Stimulated activated CD4-positive, alpha-beta T cell treated with anti-CD3 and anti-CD28 coated beads, Interleukin-15, amount 100 ng/mL, for 1 hour (primary cell): Measurements from ENCODE around the gene OR1J2.
"Not testable (repeated sequence)": the region's sequence is repeated elsewhere in the genome, so short reads cannot be mapped to it uniquely, and the experiment has no call there.

ENCODE experiments used
- DNase-seq, 2 donors: peaks; one replicate each; pipeline ENCODE4 v3.0.0-alpha.2; 2020; ENCODE audit warnings: low read depth in 1 of 2, low spot score in 1 of 2

OR1J2 gene

GRCh38 chr9:122510502-122510901, at the start of gene OR1J2:
Gene OR1J2 (plus strand): TSS chr9:122510802. CDS start chr9:122510802, 0 bp downstream.
- DNase-seq = no peak

GRCh38 chr9:122463828-122464632, 46.6 kb upstream of the OR1J2 start:
- peak in 1 of 2 donors; percentile 0 for DNase-seq

GRCh38 chr9:122464633-122465567, 45.7 kb upstream of the OR1J2 start:
- peak; percentile 12 to 34 for DNase-seq

GRCh38 chr9:122466456-122466855, 44.1 kb upstream of the OR1J2 start:
- DNase-seq = no peak

- no peak for DNase-seq
These were observed 41.9 kb upstream of the OR1J2 start for GRCh38 chr9:122468735-122469134.

GRCh38 chr9:122474561-122474960, 36.0 kb upstream of the OR1J2 start:
- no peak for DNase-seq

GRCh38 chr9:122475717-122476116, 34.9 kb upstream of the OR1J2 start:
- no peak for DNase-seq

GRCh38 chr9:122477346-122477745, 33.3 kb upstream of the OR1J2 start:
- no peak for DNase-seq

GRCh38 chr9:122477826-122478225, 32.8 kb upstream of the OR1J2 start, which contains the start of gene OR1J1:
Gene OR1J1 (minus strand): TSS chr9:122477926. CDS start chr9:122477926, 0 bp downstream.
- DNase-seq = no peak

GRCh38 chr9:122479062-122479461, 31.5 kb upstream of the OR1J2 start:
- DNase-seq = no peak

- DNase-seq = no peak
These were observed 11.7 kb upstream of the OR1J2 start for GRCh38 chr9:122498883-122499288.

GRCh38 chr9:122506964-122507363, 3.6 kb upstream of the OR1J2 start:
- DNase-seq = no peak

- no peak for DNase-seq
These were observed 7.6 kb downstream of the OR1J2 start for GRCh38 chr9:122518226-122518625.

- no peak for DNase-seq
These were observed 8.2 kb downstream of the OR1J2 start, which contains the start of gene OR1J4 for GRCh38 chr9:122518841-122519240. Gene OR1J4 (plus strand): TSS chr9:122519141. CDS start chr9:122519141, 0 bp downstream.

- no peak for DNase-seq
These were observed 8.8 kb downstream of the OR1J2 start for GRCh38 chr9:122519376-122519775.

- DNase-seq = no peak
These were observed 16.0 kb downstream of the OR1J2 start for GRCh38 chr9:122526602-122527001.

- DNase-seq = no peak
These were observed 16.6 kb downstream of the OR1J2 start, which contains the start of gene OR1N1 for GRCh38 chr9:122527193-122527592. Gene OR1N1 (minus strand): TSS chr9:122527293. CDS start chr9:122527293, 0 bp downstream.

- not testable (repeated sequence) for DNase-seq
These were observed 20.6 kb downstream of the OR1J2 start for GRCh38 chr9:122531157-122531556.

GRCh38 chr9:122536134-122536533, 25.5 kb downstream of the OR1J2 start:
- no peak for DNase-seq

- DNase-seq = not testable (repeated sequence)
These were observed 26.5 kb downstream of the OR1J2 start for GRCh38 chr9:122537066-122537465.

- no peak for DNase-seq
These were observed 28.2 kb downstream of the OR1J2 start for GRCh38 chr9:122538757-122539156.

GRCh38 chr9:122546196-122546595, 35.6 kb downstream of the OR1J2 start:
- DNase-seq = no peak
